Stimulated activated CD4-positive, alpha-beta T cell treated with anti-CD3 and anti-CD28 coated beads, Interleukin-1b, Interleukin-23, amount 100 ng/mL, for 4 hours (primary cell): Measurements from ENCODE around the gene SETD9.

ENCODE experiments used
- DNase-seq, 2 donors: peaks; one replicate each; pipeline ENCODE4 v3.0.0-alpha.2; 2020; ENCODE audit warnings: low read depth in 2 of 2

Gene SETD9

DNA sequence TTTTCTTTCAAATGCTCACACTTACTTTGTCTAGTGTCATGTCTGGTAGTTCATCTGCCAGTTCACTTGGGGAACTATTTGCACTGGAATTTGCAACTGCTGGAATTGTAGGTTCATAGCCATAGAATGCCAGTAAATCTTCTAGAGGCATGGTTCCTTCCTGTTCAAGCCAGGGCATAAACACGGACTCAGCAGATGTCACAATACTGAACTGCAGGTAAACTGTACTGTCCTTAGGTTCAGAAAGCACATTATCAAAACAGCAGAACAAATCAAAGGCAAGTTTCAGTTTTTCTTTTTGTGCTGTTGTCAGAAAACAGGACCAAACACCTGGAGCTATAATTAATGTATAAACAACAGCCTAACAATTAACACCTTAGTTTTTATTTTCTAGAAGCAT is 29.5 kb downstream of the SETD9 start:
- no peak for DNase-seq

DNA sequence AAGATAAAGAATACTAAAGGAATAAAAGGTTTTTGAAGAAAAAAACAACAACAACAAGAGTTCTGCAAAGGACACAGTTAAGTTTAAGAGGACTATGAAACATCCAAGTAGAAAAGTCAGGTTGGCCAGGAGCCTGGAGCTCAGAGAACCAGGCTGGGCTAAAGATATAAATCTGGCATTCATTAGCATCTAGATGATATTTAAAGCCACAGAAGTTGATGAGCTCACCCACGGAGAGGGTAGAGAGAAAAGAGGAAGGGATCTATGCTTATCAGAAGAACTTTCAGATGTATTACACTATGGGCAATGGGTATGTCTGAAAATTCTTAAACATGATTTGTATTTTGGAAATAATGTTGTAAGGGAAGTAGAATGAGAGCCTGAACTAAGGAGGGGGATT is 32.6 kb downstream of the SETD9 start:
- no peak for DNase-seq

DNA sequence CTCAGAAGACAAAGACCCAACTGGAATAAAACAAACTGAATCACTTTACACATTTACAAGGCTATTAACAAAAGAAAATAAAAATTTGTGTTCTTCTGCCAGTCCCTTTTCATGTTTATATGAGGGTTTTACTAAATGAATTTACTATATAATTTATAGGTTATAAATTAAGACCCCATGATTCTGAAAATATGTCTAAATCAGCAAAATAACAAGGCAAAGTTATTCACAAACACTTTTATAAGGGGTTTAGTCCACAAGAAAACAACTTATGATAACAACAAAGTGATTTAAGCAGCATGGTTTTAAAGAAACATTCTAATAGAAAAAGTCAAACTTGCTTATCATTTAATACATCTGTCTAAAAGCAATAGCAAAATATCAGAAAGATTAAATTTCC is 37.7 kb downstream of the SETD9 start:
- no peak for DNase-seq

DNA sequence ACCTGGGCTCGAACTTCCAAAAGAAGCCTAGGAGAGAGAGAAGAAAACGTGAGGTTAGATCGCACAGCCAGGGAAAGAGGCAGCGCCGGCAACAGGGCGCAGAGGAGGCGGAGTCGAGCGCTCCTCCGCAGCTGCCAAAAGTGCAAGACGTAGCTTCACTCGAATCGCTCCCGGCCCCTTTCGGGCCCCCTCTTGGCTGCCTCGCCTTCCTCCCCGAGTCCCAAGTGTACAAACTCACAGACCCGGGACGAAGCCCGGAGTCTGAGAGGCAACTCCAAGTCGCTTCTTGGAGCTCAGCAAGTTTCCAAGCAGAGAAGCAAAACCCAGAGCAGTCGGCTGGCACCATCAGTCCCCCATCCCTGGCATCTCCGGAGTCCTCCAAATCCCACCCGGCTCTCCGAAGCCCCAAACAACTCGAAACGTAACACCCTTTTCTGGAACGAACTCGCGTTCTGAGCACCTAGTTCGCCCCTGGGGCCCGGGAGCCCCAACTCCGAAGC is 41.3 kb downstream of the SETD9 start:
- DNase-seq = peak; percentile 30 to 51

DNA sequence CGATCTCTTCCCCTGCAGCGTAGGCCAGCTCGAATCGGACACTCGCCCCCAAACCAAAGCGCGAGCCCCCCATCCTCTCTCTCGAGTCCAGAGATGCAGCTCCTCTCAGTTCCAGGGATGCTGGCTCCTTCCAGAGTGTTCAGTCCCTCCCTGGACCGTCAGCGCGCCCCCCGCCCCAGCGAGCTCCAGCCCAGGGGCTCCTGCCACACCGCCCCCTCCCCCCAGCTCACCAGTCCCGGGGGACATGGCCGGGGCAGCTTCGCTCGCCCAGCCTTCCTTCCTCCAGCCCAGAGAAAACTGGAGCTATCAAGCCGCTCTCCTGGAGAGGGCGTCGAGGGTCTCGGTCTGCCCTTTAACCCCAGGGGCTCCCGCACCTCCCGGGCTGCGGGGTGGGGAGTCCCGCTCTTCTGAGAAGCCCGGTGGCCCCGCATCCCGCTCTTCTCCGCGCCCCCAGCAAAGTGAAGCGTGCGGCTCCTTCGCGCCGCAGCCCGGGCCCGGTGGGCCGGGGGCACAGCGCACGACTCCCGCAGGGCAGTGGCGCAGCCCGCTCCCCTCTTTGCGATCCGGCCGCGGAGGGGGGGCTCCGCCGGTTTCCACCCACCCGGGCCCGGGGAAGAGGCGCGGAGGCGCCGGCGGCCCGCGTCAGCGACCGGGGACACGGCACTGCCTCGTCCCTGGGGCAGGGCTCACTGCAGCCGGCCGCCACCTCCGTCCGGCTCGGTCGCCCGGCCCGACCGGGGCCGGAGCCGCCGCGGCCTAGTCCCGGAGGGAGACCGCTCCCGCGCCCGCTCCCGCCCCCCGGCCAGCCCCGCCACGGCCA is 41.9 kb downstream of the SETD9 start:
- DNase-seq = peak; percentile 1 to 29

DNA sequence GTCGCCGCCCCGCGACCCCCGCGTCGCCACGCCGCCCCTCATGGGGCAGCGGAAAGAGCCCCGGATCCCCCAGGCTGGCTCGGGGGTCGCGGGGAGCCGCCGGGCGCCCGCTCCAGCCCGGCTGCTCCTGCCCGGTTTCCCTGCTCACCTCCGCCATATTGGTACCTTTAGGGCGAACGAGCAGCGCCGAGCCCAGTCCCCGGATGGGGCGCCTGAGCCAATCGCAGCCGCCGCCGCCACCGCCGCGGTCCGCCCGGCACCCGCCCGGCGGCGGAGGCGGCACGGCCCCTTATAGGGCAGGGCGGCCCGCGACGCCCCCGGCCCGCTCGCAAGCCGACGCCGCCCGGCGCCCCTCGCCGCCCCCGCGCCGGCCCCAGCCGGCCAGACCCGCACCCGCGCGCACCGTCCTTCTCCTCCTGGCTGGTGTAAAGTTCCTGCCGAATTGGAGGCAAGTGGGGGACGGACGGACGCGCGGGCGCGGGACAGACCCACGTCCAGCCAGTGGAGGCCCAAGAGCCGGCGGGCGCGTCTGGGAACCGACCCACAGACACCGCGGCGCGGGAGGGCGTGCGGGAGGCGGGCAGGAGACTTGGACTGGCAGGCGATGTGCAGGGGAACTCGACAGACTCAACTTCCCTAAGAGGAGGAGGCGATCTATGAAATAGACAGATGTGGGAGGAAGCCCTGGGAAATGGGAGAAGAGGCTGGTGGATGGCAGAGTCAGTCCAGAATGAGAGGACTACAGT is 42.7 kb downstream of the SETD9 start, which contains the start of gene MIER3:
MIER3 (minus strand) TSS at position 178 of the 746 bp plus-strand sequence; CDS start at position 157, 21 bp downstream.
- peak; percentile 55 to 74 for DNase-seq

DNA sequence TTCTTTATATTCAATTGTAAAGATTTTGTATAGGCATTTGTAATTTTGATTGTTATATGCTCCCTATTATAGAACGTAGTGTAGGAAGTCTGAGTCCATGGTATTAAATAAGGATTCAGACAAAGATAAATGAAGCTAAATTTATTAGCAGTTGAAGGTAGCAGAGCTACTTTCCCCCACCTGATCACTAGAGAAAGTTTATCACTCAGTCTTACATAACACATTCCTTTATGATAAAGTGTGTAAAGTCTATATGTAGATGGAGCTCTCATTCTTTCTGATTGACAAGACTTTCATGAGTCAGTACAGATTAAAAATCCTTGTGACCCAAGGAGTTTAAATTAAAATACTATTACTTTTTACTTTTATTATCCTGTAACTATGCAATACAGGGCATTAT is 44.9 kb downstream of the SETD9 start:
- no peak for DNase-seq

DNA sequence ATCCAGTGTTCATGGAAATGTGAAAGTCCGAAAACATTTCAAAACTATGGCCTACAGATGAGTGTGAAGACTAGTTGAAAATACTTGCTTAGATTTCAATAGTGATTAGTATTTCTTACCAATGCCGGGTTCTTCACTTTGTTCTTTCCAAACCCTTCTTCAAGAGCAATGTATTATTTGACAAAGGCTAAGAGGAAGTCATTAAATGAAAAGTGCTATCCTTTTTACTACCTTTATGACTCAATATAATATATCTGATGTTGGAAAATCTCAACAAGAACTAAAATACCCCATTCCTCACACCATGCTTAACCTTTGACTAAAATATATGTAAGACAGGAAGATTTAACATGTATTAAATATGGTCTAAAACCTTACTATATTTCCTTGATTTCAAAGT is 49.2 kb downstream of the SETD9 start:
- DNase-seq = no peak

DNA sequence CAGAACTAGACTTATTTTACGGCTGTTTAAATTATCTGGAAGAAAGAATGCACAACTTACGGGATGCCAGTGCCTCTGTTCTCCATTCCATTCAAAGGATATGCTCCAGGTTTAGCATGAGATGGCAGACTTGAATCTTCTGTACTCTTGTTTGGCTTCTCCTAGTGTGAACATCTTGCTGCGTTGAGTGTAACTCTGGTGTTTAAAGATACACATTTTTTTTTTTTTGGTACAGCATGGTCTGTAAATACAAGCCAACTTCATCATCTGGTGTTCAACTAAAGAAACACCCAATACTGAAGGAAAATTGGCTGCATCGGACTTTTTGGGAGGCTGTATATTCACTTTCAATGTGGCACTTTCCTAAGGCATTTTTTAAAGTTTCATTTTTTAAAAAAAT is 49.9 kb downstream of the SETD9 start:
- no peak for DNase-seq

DNA sequence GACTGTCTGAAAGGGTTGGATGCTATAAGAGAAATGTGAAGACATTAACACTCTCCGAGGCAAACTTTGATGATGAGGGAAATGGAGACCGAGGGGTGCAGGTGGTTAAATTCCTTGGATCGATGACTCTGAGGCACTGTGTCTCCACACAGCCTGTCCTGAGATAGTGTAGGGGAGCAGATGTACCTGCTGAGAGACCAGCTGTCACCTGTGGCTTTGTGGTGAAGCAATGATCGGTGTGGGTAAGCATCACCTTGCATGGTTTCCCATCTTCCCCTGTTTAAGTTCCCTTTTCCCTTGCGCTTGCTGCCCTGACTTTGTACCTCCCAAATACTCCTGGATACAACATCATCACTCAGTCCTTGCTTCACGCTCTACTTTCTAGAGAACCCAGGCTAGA is 52.4 kb downstream of the SETD9 start:
- DNase-seq = no peak

DNA sequence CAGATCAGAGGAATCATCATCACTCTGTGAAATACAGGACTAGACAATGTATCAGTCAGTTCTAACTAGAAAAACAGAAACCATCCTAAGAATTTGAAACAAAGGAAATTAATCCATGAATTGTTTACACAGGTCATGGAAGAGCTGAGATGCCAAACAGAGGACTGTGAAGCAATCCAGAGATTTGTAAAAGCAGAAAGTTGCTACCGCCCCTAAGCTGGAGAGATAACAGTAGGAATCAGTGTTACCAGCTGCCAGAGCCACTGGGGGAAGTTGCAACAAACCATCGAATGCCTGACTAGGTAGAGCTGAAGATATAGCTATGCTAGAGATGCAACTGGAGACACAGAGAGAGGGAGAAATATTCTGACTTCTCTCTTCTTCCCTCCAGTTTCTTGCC is 52.9 kb downstream of the SETD9 start:
- no peak for DNase-seq

DNA sequence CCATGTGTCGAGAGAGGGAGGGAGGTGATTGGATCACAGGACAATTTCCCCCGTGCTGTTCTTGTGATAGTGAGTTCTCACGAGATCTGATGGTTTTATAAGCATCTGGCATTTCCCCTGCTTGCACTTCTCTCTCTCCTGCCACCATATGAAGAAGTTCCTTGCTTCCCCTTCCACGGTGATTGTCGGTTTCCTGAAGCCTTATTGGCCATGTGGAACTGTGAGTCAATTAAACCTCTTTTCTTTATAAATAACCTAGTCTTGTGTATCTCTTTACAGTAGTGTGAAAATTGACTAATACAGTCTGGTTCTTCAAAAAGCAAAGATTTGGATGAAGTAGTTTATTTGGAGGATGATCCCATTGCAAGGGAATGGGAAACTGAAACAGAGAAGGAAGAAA is 53.9 kb downstream of the SETD9 start:
- no peak for DNase-seq

DNA sequence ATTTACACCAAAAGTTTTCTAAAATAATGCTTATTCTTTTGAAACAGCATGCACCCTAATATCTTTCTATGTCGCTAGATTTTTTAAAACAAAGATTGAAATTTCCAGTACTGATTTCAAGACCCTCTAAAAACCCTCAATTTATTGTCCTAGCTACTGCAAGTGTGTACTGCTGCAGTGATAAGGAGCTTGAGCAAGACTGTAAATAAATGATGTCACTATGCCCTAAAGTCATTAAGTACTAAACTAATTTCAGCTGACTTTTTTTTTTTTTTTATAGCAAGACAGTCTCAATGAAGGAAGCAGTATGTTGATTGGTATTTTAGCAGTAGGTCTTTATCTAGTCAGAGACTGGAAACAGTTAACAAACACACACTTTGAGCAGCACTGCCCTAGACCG is 54.8 kb downstream of the SETD9 start:
- DNase-seq = no peak
